Measurements from ENCODE around the gene NTRK2.

GRCh38 chr9:85027870-85028269 is 358.3 kb downstream of the NTRK2 start:
- no peak for TF ChIP-seq CTCF (conservative IDR thresholded peaks at IDR 0.05; ENCODE audit: low read length)
- no peak for TF ChIP-seq EZH2phosphoT487 (IDR thresholded peaks at IDR 0.05; ENCODE audit: borderline replicate concordance)

All from Loucy (cell line).